ENCODE measurements around the gene CFAP46.

- TF ChIP-seq NFYB (CRISPR knock-in tag; conservative IDR thresholded peaks at IDR 0.05; ENCODE audit: low read depth) = no peak
- TF ChIP-seq NR3C1 (CRISPR knock-in tag; conservative IDR thresholded peaks at IDR 0.05; ENCODE audit: low read depth) = no peak
Measured at GRCh38 chr10:132856869-132857524, 85.4 kb downstream of the CFAP46 start.
